ENCODE results near the gene RNF32. TPM values are rescaled to one million over a fixed set of nuclear protein-coding genes. Genes with fewer than 3 reads are reported as not detected.

Gene RNF32
- total RNA-seq, 3 donors from 2014 or later = 0.98 to 2.9 (median 1.3) TPM

GRCh38 chr7:156703209-156703608 is 62.6 kb downstream of the RNF32 start:
- TF ChIP-seq POLR2AphosphoS5 (IDR thresholded peaks at IDR 0.05) (no peak), CTCF (IDR thresholded peaks at IDR 0.05) (no peak), POLR2A (IDR thresholded peaks at IDR 0.05) (no peak)
- no peaks in the 10 kb centered on the region for H3K27me3 ChIP-seq
- H3K27ac ChIP-seq = no peak overlapping the region
- no peak overlapping the region for H3K4me3 ChIP-seq
- no peaks in the 10 kb centered on the region for H3K36me3 ChIP-seq
- no peaks in the 10 kb centered on the region for H3K4me1 ChIP-seq
- intact Hi-C loops (cut with DNase I; ENCODE audit: low total_unique reads) = no loop called here
- peaks cover 8% of the 10 kb centered on the region in 2 donors for H3K9me3 ChIP-seq
- DNase-seq (ENCODE audit: low spot score in 2 of 2) = no peak

- H3K27ac ChIP-seq = no peak overlapping the region
- H3K36me3 ChIP-seq = no peaks in the 10 kb centered on the region
- H3K9me3 ChIP-seq = peaks cover 10 to 14% of the 10 kb centered on the region in 2 donors
- TF ChIP-seq POLR2AphosphoS5 (IDR thresholded peaks at IDR 0.05) = no peak
- no peak for TF ChIP-seq POLR2A (IDR thresholded peaks at IDR 0.05)
- TF ChIP-seq CTCF (IDR thresholded peaks at IDR 0.05) = no peak
- intact Hi-C loops (cut with DNase I; ENCODE audit: low total_unique reads) = no loop called here
- DNase-seq (ENCODE audit: low spot score in 2 of 2) = no peak
- H3K4me1 ChIP-seq = no peaks in the 10 kb centered on the region
- H3K27me3 ChIP-seq = no peaks in the 10 kb centered on the region
- H3K4me3 ChIP-seq = no peak overlapping the region
Measured at GRCh38 chr7:156703773-156704482, 63.4 kb downstream of the RNF32 start.

GRCh38 chr7:156722043-156722826 is 81.7 kb downstream of the RNF32 start:
- no peak overlapping the region for H3K27ac ChIP-seq
- no peak for TF ChIP-seq POLR2AphosphoS5 (IDR thresholded peaks at IDR 0.05)
- TF ChIP-seq POLR2A (IDR thresholded peaks at IDR 0.05) = no peak
- no peak for TF ChIP-seq CTCF (IDR thresholded peaks at IDR 0.05)
- no peaks in the 10 kb centered on the region for H3K9me3 ChIP-seq
- intact Hi-C loops (cut with DNase I; ENCODE audit: low total_unique reads) = no loop called here
- DNase-seq (ENCODE audit: low spot score in 2 of 2) = no peak
- no peaks in the 10 kb centered on the region for H3K27me3 ChIP-seq
- no peaks in the 10 kb centered on the region for H3K36me3 ChIP-seq
- no peak overlapping the region for H3K4me3 ChIP-seq
- no peaks in the 10 kb centered on the region for H3K4me1 ChIP-seq

- no peak for TF ChIP-seq CTCF (IDR thresholded peaks at IDR 0.05)
- TF ChIP-seq POLR2AphosphoS5 (IDR thresholded peaks at IDR 0.05) = no peak
- no peak for TF ChIP-seq POLR2A (IDR thresholded peaks at IDR 0.05)
- Histone ChIP-seq H3K36me3 (no peaks in the 10 kb centered on the region), H3K4me1 (no peaks in the 10 kb centered on the region), H3K9me3 (no peaks in the 10 kb centered on the region), H3K27me3 (no peaks in the 10 kb centered on the region), H3K4me3 (no peak overlapping the region), H3K27ac (no peak overlapping the region)
- intact Hi-C loops (cut with DNase I; ENCODE audit: low total_unique reads) = no loop called here
- no peak for DNase-seq (ENCODE audit: low spot score in 2 of 2)
Measured at GRCh38 chr7:156725073-156725472, 84.5 kb downstream of the RNF32 start.

- H3K4me3 ChIP-seq = no peak overlapping the region
- H3K36me3 ChIP-seq = no peaks in the 10 kb centered on the region
- no peak for DNase-seq (ENCODE audit: low spot score in 2 of 2)
- H3K27ac ChIP-seq = no peak overlapping the region
- intact Hi-C loops (cut with DNase I; ENCODE audit: low total_unique reads) = no loop called here
- TF ChIP-seq POLR2A (IDR thresholded peaks at IDR 0.05) = no peak
- no peak for TF ChIP-seq CTCF (IDR thresholded peaks at IDR 0.05)
- no peak for TF ChIP-seq POLR2AphosphoS5 (IDR thresholded peaks at IDR 0.05)
- H3K27me3 ChIP-seq = no peaks in the 10 kb centered on the region
- no peaks in the 10 kb centered on the region for H3K4me1 ChIP-seq
- H3K9me3 ChIP-seq = no peaks in the 10 kb centered on the region
Measured at GRCh38 chr7:156725936-156726335, 85.4 kb downstream of the RNF32 start.
